ENCODE data around the gene PIGO.

The PIGO gene

DNA sequence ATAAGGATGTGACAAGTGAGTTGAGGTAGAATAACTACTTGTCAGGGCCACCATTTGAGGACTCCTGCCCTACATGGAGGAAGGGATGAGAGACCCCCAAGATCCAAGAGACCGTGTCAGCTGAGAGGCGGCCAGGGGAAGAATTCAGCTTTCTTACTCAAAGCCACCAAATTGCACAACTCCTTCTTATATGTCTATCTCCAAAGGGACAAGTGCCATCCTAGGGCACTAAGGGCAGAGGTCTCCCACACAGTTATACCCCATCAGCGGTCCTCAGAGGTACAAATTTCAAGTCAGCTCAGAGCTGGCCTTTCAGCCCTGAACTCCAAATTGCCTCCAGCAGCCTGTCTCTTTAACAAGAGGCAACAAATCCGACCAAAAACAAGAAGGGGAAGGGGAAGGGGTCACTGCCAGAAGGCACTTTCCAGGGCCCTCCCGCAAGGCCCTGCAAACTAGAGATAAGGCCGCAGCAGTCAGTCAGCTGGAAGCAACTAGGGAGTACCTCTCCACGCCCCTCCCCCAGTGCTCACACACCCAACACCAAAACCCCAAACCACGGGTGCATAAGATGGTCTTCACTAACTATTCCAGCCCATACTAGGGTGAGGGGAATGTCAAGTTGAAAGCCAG, 12.7 kb upstream of the PIGO start:
- no peak for TF ChIP-seq Cebpa-rat (IDR thresholded peaks at IDR 0.05)
- Histone ChIP-seq H4K20me1 (peaks cover 0 to 81% (median 25%) of the 10 kb centered on the region in 11 experiments; a peak in 14 of 22 replicates), H3K4me3 (no peak overlapping the region), H3K9me3 (replicated peaks in 1 of 11) (no peaks in the 10 kb centered on the region), H3K27ac (peak overlapping the region in 4 of 11 experiments; percentile 28 to 100 (median 88); a peak in 4 of 22 replicates), H3K27me3 (no peaks in the 10 kb centered on the region), H3K4me1 (peaks cover 48 to 71% (median 53%) of the 10 kb centered on the region in 10 experiments), H3K36me3 (peaks cover 45 to 59% (median 50%) of the 10 kb centered on the region in 11 experiments), H3K9ac (peak overlapping the region in 7 of 11 experiments; percentile 5 to 93 (median 41); a peak in 7 of 22 replicates), H3K4me2 (peak overlapping the region in 10 of 11 experiments; percentile 91 to 99 (median 96); a peak in 20 of 22 replicates)

DNA sequence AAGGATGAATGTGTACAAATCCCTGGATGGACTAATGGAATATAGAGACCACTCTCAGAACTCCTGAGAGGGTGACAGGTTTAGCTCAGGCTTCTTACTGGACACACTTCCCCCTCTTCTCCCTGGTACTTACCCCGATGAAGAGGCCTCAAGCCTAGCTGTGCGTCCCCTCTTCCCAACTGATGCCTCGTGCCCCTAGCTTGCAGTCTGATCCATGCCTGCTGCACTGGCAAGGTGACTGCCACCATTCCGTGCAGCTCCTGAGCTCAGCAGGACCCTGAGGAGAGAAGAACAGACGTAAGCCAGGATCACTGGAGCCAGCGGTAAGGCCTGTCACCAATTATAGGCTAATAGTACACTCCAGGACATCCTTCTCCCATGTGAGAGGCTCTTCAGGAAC, 12.1 kb upstream of the PIGO start:
- H3K9me3 ChIP-seq (replicated peaks in 1 of 11) = no peaks in the 10 kb centered on the region
- H3K4me3 ChIP-seq = no peak overlapping the region
- no peaks in the 10 kb centered on the region for H3K27me3 ChIP-seq
- peaks cover 0 to 83% (median 25%) of the 10 kb centered on the region in 11 experiments; a peak in 14 of 22 replicates for H4K20me1 ChIP-seq
- peaks cover 48 to 72% (median 53%) of the 10 kb centered on the region in 10 experiments for H3K4me1 ChIP-seq
- H3K9ac ChIP-seq = peak overlapping the region in 6 of 11 experiments; percentile 5 to 89 (median 20); a peak in 5 of 22 replicates
- H3K36me3 ChIP-seq = peaks cover 46 to 62% (median 50%) of the 10 kb centered on the region in 11 experiments
- H3K4me2 ChIP-seq = peak overlapping the region in 3 of 11 experiments; percentile 95 to 96 (median 95); a peak in 3 of 22 replicates
- H3K27ac ChIP-seq = peak overlapping the region in 1 of 11 experiments; percentile 90; a peak in 1 of 22 replicates
- TF ChIP-seq Cebpa-rat (IDR thresholded peaks at IDR 0.05) = no peak

DNA sequence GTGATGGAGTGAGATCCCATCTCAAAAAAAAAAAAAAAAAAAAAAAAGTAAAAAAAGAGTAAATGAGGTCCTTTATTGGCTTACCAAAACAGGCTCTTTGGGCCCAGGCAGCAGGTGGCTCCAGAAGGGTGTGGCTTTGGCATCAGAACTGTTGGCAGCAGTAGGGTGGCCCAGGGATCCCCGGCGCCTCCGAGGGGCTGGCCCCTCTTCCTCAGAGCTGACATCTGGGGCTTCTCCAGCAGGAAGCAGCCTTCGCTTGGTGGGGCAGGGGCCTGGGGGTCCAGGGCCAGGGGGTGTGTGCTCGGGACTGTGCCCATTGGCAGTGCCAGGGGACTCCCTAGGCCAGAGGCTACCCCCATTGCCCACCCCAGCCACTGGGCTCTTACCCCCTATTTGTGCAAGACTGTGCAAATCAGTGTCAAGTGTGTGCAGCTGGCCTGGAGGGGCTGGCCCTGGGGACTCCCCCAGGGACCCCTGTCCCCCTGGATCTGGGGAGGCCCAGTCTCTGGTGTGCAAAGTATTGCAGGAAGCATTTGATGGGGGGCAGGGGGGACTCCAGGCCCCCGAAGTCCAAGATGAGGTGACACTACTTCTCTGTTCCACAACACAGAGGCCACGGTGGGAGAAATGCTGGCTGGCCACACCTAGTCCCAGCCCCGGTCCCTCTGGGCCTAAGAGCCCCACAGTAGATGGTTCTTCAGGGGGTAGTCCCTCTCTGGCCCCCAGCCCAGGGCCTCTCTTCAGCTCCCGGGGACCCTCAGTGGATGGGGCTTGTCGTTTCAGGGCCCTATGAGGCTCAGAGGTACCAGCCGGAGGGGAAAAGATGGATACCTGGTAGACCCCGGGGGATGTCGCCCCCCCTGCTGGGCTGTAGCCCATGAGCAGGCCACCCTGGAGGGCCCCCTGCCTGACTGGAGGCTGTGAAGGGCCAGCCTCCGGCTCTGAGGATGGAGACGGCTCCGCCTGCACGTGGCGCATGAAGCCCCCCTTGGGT, 11.2 kb upstream of the PIGO start:
- no peak for TF ChIP-seq Cebpa-rat (IDR thresholded peaks at IDR 0.05)
- no peak overlapping the region; a peak in 2 of 22 replicates for H3K27ac ChIP-seq
- peak overlapping the region in 6 of 11 experiments; percentile 9 to 41 (median 10); a peak in 3 of 22 replicates for H3K9ac ChIP-seq
- peaks cover 0 to 80% (median 25%) of the 10 kb centered on the region in 11 experiments; a peak in 14 of 22 replicates for H4K20me1 ChIP-seq
- H3K4me2 ChIP-seq = no peak overlapping the region
- peaks cover 46 to 62% (median 50%) of the 10 kb centered on the region in 11 experiments for H3K36me3 ChIP-seq
- no peak overlapping the region for H3K4me3 ChIP-seq
- peaks cover 42 to 66% (median 48%) of the 10 kb centered on the region in 10 experiments for H3K4me1 ChIP-seq
- no peaks in the 10 kb centered on the region for H3K9me3 ChIP-seq (replicated peaks in 1 of 11)
- no peaks in the 10 kb centered on the region for H3K27me3 ChIP-seq

DNA sequence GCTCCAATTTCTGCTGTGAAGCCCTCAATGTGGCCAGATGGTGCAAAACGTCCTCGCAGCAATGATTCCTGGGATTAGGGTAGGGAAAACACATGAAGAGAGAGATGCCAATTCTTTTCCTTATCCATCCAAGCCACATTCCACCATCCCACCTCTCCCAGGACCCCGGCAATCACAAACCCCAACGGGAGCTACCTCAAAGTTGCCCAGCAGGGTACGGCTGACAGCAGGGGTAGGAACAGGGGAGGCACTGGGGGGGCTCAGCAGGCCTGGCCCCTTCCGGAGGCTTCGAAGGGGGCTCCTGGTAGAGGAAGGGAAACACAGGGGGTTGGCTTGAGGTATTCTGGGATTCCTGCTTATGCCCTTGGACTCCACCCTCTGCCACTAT, 9.9 kb upstream of the PIGO start:
- no peak for TF ChIP-seq Cebpa-rat (IDR thresholded peaks at IDR 0.05)
- Histone ChIP-seq H3K27ac (no peak overlapping the region), H3K4me3 (no peak overlapping the region), H3K27me3 (no peaks in the 10 kb centered on the region), H3K9me3 (replicated peaks in 1 of 11) (no peaks in the 10 kb centered on the region), H3K4me1 (peaks cover 45 to 69% (median 52%) of the 10 kb centered on the region in 10 experiments), H3K36me3 (peaks cover 51 to 65% (median 54%) of the 10 kb centered on the region in 11 experiments), H3K4me2 (no peak overlapping the region), H3K9ac (peak overlapping the region in 2 of 11 experiments; percentile 16 to 20; a peak in 4 of 22 replicates), H4K20me1 (peaks cover 0 to 80% (median 25%) of the 10 kb centered on the region in 11 experiments; a peak in 14 of 22 replicates)

DNA sequence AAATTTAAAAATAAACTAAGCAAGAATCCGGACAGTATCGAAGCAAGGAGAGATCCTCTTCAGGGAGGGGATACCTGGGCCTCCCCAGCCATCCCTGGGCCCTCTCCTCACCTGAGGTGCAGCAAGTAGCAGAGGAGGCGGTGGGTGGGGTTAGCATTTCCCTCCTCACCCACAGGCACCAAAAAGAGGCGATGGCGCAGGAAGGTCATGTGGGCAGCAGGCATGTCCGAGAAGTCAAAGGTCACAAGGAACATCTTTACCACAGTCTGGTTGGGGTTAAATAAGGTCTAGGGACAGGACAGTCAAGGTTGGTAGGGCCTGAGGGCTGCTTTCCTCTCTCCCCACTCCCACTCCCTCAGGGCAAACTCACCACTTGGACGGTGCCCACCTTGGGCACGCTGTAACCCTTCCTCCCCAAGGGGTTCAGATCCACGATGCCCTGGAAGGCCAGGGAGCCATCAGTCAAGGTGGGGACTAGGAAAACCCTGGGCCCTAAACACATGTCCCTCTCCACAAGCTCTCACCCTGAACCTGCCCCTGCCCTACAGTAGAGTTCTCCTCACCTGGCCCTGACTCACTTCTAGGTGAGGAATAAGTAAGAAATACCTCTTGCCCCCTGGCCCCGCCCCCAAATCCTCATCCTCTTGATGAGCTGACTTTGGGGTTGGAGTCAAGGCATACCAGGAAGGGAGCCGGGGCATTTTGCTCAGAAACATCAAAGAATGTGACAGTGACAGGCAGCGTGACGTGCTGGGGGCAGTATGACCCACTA, 9.4 kb upstream of the PIGO start:
- H3K4me3 ChIP-seq = no peak overlapping the region
- no peak overlapping the region; a peak in 2 of 22 replicates for H3K4me2 ChIP-seq
- H3K4me1 ChIP-seq = peaks cover 43 to 72% (median 53%) of the 10 kb centered on the region in 10 experiments
- peaks cover 0 to 75% (median 21%) of the 10 kb centered on the region in 11 experiments; a peak in 14 of 22 replicates for H4K20me1 ChIP-seq
- no peaks in the 10 kb centered on the region for H3K9me3 ChIP-seq (replicated peaks in 1 of 11)
- no peak for TF ChIP-seq Cebpa-rat (IDR thresholded peaks at IDR 0.05)
- no peaks in the 10 kb centered on the region for H3K27me3 ChIP-seq
- H3K36me3 ChIP-seq = peaks cover 56 to 71% (median 59%) of the 10 kb centered on the region in 11 experiments
- no peak overlapping the region for H3K27ac ChIP-seq
- peak overlapping the region in 3 of 11 experiments; percentile 19 to 95 (median 20); a peak in 4 of 22 replicates for H3K9ac ChIP-seq

DNA sequence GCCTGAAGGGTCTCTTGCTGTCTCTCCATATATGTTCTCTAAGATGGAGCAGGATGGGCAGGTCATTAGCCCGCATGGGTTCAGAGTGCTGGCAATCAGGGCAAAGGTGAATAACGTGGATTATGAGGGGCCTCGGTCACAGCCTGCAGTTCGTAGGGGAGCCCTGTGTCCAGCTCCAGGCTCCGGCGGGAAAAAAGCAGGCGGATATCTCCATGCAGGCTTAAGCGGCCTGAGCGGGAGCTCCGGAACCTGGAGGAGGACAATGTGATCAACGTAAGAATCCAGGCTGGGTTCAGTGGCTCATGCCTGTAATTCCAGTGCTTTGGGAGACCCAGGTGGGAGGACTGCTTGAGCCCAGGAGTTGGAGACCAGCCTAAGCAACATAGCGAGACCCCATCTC, 8.7 kb upstream of the PIGO start:
- peaks cover 37 to 66% (median 47%) of the 10 kb centered on the region in 10 experiments for H3K4me1 ChIP-seq
- H3K9ac ChIP-seq = peak overlapping the region in 5 of 11 experiments; percentile 19 to 95 (median 92); a peak in 5 of 22 replicates
- no peaks in the 10 kb centered on the region for H3K27me3 ChIP-seq
- peak overlapping the region in 2 of 11 experiments; percentile 8 to 100; a peak in 3 of 22 replicates for H3K4me2 ChIP-seq
- no peak overlapping the region for H3K4me3 ChIP-seq
- peaks cover 0 to 69% (median 15%) of the 10 kb centered on the region in 11 experiments; a peak in 14 of 22 replicates for H4K20me1 ChIP-seq
- H3K9me3 ChIP-seq (replicated peaks in 1 of 11) = no peaks in the 10 kb centered on the region
- peaks cover 63 to 77% (median 65%) of the 10 kb centered on the region in 11 experiments for H3K36me3 ChIP-seq
- no peak for TF ChIP-seq Cebpa-rat (IDR thresholded peaks at IDR 0.05)
- peak overlapping the region in 1 of 11 experiments; percentile 15; a peak in 1 of 22 replicates for H3K27ac ChIP-seq

DNA sequence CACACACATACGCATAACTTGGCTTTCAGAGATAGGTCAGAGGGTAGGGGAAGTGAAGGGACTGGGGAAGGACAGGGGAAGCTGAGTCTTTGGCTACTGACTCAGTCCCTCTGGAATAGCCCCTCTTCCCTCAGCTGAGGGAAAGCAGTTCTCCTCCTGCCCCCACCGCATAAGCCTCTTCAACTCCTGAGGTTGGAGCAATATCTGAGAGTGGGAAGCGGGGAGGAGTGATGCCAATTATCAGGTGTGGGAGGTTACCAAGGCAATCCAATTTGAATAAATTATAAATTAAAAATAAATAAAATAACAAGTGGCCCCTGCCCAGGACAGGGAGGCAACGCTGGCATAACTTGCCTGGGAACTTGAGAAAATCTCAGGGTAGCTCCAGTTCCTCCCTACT, 8.2 kb upstream of the PIGO start:
- H3K4me2 ChIP-seq = peak overlapping the region in 4 of 11 experiments; percentile 96 to 100 (median 98); a peak in 4 of 22 replicates
- peaks cover 0 to 64% (median 9%) of the 10 kb centered on the region in 11 experiments; a peak in 12 of 22 replicates for H4K20me1 ChIP-seq
- peak overlapping the region in 6 of 11 experiments; percentile 6 to 92 (median 90); a peak in 6 of 22 replicates for H3K27ac ChIP-seq
- peaks cover 68 to 80% (median 71%) of the 10 kb centered on the region in 11 experiments for H3K36me3 ChIP-seq
- H3K9ac ChIP-seq = peak overlapping the region in 9 of 11 experiments; percentile 84 to 95 (median 92); a peak in 9 of 22 replicates
- H3K27me3 ChIP-seq = no peaks in the 10 kb centered on the region
- H3K9me3 ChIP-seq (replicated peaks in 1 of 11) = no peaks in the 10 kb centered on the region
- peak overlapping the region in 1 of 10 experiments; percentile 74; a peak in 1 of 20 replicates for H3K4me3 ChIP-seq
- peaks cover 32 to 60% (median 41%) of the 10 kb centered on the region in 10 experiments for H3K4me1 ChIP-seq
- no peak for TF ChIP-seq Cebpa-rat (IDR thresholded peaks at IDR 0.05)
